ENCODE measurements around the gene ZNF578.
"Not testable (repeated sequence)": the region's sequence is repeated elsewhere in the genome, so short reads cannot be mapped to it uniquely, and the experiment has no call there.

The ZNF578 gene

DNA sequence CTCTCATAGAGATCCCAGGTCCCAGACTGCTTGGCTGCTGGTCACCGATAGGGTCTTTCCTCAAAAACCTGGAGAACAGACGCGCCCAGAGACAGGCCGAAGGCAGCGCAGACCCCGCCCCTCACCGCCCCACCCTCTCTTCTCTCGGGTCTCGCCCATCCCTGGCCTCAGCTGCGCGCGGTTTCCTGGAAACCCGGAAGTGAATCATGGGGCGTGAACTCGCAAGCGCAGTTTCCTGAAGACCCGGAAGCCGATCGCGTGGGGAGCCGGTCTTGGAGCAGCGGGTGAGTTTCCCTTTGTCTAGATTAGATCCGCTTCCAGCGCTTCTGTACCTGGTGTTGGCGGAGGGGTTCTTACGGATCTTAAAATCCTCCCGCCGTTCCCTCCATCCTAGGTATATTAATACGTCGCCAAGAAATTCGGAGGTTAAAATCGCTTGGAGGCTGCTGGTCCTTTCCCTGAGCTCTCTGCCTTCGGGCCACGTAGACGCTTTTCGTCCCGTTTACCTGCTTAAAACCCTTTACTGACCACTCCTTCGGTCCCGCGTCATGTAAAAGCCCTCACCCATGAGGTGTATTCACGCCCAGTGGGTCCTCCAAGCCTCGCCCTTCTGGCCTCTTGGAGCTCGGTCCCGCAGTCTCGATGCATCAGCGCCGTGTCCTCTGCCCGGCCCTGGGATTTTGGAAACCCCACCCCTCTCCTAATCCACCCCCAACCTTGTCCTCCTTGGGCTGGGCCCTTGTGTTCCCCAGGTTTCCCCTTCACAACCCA lies at the start of gene ZNF578:
TSS of gene ZNF578 (plus strand) at position 230 of the 771 bp plus-strand sequence. CDS start 48,293 bp downstream, outside the sequence.
- peak; percentile 47 to 52 for DNase-seq (ENCODE audit: low read depth in 2 of 2)

DNA sequence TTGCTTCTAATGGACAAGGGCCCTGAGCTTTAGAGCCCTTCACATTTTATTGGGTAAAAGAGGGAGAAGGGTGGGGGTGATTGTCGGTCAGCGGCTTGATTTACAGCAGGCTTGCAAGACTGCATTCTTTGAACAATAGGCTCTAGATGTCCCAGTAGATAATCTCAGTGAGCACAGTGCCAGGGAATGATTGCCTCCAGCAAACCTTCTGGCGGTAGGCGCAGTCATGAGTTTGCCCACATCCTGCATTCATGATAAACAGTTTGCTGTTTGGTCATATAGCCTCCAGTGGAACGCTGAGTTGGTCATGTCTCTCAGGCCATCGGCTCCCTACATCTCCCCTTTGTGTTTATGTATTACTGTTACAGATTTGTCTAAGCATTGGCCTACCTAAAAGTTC lies 43.1 kb upstream of the ZNF578 start:
- no peak for DNase-seq (ENCODE audit: low read depth in 2 of 2)

- no peak for DNase-seq (ENCODE audit: low read depth in 2 of 2)
These were observed 37.6 kb upstream of the ZNF578 start for GRCh38 chr19:52415711-52416110.

DNA sequence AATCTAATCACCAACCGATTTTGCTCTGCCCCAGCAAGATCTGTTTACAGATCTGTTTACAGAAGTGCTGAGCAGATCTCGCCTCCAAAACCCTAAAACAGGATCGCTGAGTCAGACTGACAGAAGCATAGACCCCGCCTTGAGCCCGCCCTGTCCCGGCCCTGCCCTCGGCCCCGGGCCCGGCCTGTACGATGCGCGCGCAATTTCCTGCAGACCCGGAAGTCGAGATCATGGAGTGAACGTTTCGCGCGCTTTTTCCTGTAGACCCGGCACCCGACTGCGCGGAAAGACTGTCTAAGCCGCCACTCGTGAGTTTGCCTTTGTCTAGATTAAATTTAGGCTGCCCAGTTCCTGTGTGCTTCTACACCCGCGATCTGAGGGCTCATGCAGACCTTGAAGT lies 24.4 kb upstream of the ZNF578 start, which contains the start of gene ZNF534:
TSS of gene ZNF534 (plus strand) at position 212 of the 400 bp plus-strand sequence. CDS start 2,327 bp downstream, outside the sequence.
- DNase-seq (ENCODE audit: low read depth in 2 of 2) = no peak

GRCh38 chr19:52442179-52442578 lies 11.2 kb upstream of the ZNF578 start:
- no peak for DNase-seq (ENCODE audit: low read depth in 2 of 2)

DNA sequence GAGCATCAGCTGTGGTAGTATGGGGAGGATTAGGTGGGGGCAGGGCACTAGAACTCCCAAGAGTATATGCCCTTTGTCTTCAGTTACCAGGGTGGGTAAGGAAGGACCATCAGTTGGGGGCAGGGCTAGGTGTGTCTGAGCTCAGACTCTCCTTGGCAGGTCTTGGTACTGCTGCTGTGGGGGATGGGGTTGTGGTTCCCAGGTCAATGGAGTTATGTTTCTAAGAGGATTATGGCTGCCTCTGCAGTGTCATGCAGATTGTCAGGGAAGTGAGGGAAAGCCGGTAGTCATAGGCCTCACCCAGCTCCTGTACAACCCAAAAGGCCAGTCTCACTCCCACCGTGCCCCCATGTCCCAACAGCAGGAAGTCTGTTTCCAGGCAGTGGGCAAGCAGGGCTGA lies 8.8 kb upstream of the ZNF578 start:
- DNase-seq (ENCODE audit: low read depth in 2 of 2) = no peak

DNA sequence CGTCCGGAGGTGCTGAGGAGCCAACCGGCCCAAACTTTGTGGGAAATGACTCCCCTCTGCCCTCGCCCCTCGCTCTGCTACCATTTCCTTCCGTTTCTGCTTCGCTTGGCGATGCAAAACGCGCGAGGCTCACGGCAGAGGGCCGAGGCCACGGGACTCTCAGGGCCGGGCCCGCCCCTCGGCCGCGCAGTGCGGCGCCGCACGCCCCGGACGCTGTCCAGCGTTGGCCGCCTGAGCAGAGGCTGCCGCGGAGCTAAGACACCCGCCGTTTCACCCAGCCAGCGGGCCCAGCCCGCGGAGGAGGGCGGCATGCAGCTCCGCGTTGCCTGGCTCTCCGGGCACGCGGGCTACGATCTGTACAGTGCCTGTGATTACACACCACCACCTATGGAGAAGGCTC lies 2.1 kb upstream of the ZNF578 start:
- DNase-seq (ENCODE audit: low read depth in 2 of 2) = no peak

- DNase-seq (ENCODE audit: low read depth in 2 of 2) = no peak
These were observed 11.6 kb downstream of the ZNF578 start for GRCh38 chr19:52464798-52465470.

GRCh38 chr19:52473655-52474350 lies 20.4 kb downstream of the ZNF578 start:
- DNase-seq (ENCODE audit: low read depth in 2 of 2) = no peak

- no peak for DNase-seq (ENCODE audit: low read depth in 2 of 2)
These were observed 21.2 kb downstream of the ZNF578 start for GRCh38 chr19:52474351-52475127.

GRCh38 chr19:52484111-52484743 lies 30.9 kb downstream of the ZNF578 start:
- not testable (repeated sequence) for DNase-seq (ENCODE audit: low read depth in 2 of 2)

GRCh38 chr19:52485064-52485463 lies 31.7 kb downstream of the ZNF578 start:
- DNase-seq (ENCODE audit: low read depth in 2 of 2) = not testable (repeated sequence)

DNA sequence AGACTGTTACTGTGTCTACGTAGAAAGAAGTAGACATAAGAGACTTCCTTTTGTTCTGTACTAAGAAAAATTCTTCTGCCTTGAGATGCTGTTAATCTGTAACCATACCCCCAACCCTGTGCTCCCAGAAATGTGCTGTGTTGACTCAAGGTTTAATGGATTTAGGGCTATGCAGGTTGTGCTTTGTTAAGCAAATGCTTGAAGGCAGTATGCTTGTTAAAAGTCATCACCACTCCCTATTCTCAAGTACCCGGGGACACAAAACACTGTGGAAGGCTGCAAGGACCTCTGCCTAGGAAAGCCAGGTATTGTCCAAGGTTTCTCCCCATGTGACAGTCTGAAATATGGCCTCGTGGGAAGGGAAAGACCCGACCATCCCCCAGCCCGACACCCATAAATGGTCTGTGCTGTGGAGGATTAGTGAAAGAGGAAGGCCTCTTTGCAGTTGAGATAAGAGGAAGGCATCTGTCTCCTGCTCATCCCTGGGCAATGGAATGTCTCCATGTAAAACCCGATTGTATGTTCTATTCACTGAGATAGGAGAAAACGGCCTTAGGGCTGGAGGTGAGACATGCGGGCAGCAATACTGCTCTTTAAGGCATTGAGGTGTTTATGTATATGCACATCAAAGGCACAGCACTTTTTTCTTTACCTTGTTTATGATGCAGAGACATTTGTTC lies 32.3 kb downstream of the ZNF578 start:
- not testable (repeated sequence) for DNase-seq (ENCODE audit: low read depth in 2 of 2)

DNA sequence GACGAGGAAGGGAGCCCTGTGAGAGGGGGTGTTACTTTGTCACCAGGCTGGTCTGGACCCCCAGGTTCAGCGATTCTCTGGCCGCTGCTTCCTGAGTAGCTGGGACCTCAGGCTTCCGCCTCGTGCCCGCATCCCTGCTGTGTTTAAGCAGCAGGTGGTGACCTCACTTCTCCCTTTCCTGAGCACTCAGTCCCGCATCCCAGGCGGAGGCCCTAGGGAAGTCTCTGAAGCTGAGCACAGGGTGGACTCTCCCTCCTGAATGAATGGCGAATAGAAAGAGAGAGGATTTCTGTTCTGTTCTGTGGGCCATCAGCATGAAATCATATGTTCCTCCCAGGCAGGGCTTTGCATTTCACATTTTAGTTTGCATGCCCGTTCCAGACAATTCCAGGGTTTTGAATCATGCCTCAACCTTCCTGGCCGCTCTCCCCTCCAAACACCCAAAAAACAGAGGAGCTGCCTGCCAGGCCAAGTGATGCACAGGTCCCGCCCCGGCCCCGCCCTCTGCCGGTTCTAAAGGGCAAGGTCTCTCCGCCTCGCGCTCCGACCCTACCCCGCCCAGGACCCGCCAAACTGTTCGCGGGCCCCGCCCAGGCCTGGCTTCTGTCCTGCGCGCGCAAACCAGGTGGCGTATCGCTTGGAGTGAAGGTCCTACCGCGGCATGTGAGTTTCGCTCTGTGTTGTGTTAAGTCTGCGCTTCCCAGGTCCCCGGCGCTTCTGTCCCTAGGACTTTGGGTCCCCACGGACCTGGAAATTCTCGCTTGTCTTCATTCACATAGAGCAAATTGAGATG lies 39.0 kb downstream of the ZNF578 start:
- DNase-seq (ENCODE audit: low read depth in 2 of 2) = no peak

GRCh38 chr19:52492994-52493470 lies 39.7 kb downstream of the ZNF578 start:
- DNase-seq (ENCODE audit: low read depth in 2 of 2) = no peak

- no peak for DNase-seq (ENCODE audit: low read depth in 2 of 2)
These were observed 41.2 kb downstream of the ZNF578 start for GRCh38 chr19:52494518-52494917.

DNA sequence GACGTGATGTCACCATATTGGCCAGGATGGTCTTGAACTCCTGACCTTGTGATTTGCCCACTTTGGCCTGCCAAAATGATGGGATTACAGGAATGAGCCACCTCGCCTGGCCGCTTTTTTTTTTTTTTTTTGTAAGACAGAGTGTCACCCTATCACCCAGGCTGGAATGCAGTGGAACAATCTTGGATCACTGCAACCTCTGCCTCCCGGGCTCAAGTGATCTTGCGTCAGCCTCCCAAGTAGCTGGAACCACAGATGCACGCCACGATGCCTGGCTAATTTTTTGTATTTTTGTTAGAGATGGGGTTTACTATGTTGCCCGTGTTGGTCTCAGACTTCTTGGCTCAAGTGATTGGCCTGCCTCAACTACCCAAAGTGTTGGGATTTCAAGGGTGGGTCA lies 45.2 kb downstream of the ZNF578 start:
- DNase-seq (ENCODE audit: low read depth in 2 of 2) = no peak

- not testable (repeated sequence) for DNase-seq (ENCODE audit: low read depth in 2 of 2)
These were observed 47.1 kb downstream of the ZNF578 start for GRCh38 chr19:52500474-52500873.

- DNase-seq (ENCODE audit: low read depth in 2 of 2) = not testable (repeated sequence)
These were observed 47.6 kb downstream of the ZNF578 start for GRCh38 chr19:52500991-52501390.

GRCh38 chr19:52507266-52507665 lies 53.9 kb downstream of the ZNF578 start:
- DNase-seq (ENCODE audit: low read depth in 2 of 2) = no peak

Data from stimulated activated CD4-positive, alpha-beta T cell treated with anti-CD3 and anti-CD28 coated beads, Interleukin-1b, Interleukin-23, amount 100 ng/mL, for 4 hours (primary cell).